GM12875 (cell line): ENCODE data around the gene SEH1L.
"Not testable (repeated sequence)": the region's sequence is repeated elsewhere in the genome, so short reads cannot be mapped to it uniquely, and the experiment has no call there.

Experiments
- H3K4me3 ChIP-seq: one replicate; pipeline ENCODE4 v1.5.1; 2011; ENCODE audit warnings: low read depth, low read length, control low read depth
- TF ChIP-seq, protein P1 (sequence below): IDR thresholded peaks from 2 replicates; pipeline ENCODE4 v1.5.1; 2011; ENCODE audit warnings: low read depth, mild to moderate bottlenecking, control low read depth, inconsistent platforms, low read length, moderate library complexity, borderline replicate concordance; ENCODE audit not compliant: insufficient read depth

The SEH1L gene

DNA sequence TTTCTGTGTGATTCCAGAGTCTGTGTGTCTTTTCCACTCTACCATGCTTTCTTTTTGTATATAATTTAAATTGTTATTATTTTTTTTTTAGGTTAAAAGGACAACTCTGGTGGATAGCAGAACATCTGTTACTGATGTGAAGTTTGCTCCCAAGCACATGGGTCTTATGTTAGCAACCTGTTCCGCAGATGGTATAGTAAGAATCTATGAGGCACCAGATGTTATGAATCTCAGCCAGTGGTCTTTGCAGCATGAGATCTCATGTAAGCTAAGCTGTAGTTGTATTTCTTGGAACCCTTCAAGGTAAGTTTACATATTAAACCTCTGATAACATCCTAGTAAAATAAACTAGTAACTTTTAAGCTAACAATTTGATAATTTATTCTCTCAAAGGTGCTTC lies 15.3 kb downstream of the SEH1L start:
- H3K4me3 ChIP-seq = no peak overlapping the region
- TF ChIP-seq, protein P1, sequence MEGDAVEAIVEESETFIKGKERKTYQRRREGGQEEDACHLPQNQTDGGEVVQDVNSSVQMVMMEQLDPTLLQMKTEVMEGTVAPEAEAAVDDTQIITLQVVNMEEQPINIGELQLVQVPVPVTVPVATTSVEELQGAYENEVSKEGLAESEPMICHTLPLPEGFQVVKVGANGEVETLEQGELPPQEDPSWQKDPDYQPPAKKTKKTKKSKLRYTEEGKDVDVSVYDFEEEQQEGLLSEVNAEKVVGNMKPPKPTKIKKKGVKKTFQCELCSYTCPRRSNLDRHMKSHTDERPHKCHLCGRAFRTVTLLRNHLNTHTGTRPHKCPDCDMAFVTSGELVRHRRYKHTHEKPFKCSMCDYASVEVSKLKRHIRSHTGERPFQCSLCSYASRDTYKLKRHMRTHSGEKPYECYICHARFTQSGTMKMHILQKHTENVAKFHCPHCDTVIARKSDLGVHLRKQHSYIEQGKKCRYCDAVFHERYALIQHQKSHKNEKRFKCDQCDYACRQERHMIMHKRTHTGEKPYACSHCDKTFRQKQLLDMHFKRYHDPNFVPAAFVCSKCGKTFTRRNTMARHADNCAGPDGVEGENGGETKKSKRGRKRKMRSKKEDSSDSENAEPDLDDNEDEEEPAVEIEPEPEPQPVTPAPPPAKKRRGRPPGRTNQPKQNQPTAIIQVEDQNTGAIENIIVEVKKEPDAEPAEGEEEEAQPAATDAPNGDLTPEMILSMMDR = no peak

DNA sequence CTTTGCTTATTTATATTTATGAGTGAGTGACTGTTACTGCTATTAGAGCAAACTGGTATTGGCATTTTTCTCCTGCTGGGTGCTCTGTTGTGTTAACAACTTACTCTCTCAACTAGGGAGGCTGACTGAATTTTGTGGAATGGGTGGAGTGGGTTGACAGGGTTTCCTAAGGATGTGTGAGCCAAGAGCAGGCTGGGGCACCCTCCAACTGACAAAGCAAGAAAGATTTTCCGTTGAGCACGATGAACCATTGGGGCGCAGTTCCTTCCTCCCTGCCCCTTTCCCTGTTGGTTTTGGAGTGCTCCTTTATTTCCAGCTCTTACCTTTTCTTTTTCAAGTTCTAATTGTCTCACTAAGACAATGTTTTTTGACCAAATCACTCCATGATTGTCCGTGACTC lies 20.3 kb downstream of the SEH1L start:
- TF ChIP-seq, protein P1 = no peak
- H3K4me3 ChIP-seq = no peak overlapping the region

DNA sequence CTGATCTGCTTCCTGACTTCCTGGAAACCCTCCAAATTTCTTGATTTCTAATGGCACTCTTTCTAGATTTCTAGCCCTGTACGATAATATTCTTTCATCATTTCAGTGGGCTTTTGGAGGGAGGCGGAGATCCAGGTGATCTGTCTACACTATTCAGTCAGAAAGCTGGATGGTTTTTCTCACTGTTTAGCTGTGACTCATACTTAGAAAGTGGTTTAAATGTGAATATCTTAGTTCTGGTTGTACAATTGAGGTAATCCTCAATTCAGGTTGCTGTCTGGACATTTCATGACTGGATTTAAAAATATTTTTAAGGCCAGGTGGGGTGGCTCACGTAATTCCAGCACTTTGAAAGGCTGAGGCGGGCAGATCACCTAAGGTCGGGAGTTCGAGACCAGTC lies 20.8 kb downstream of the SEH1L start:
- H3K4me3 ChIP-seq = no peak overlapping the region
- TF ChIP-seq, protein P1 = no peak

DNA sequence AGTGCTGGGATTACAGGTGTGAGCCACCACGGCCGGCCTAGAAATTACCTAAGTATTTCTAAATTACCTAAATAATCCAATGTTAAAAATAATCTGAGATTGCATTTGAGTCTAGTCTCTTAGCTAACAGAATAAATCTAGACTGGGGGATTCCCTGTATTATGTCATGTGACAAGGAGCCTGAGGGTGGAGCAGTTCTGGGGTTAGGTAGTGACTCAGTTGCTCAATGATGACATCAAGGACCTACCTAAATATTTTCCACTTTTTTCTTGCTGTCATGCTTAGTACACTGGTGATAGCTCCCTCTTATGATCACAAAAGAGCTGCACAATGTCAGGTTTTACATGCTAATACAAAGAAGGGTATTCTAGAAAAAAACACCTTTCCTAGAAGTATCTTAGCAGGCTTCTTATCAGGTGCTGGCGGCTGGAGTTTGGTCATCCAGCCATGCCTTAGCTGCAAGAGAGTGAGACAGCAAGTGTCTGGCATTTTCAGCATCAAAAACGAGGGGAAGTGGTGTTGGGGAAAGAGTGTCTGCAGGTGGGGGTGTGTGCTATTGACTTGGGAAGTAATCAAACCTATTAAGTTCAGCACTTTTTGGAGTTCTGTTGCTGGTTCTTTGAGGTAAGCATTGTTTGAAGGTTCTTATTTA lies 25.9 kb downstream of the SEH1L start:
- H3K4me3 ChIP-seq = no peak overlapping the region
- TF ChIP-seq, protein P1 = no peak

DNA sequence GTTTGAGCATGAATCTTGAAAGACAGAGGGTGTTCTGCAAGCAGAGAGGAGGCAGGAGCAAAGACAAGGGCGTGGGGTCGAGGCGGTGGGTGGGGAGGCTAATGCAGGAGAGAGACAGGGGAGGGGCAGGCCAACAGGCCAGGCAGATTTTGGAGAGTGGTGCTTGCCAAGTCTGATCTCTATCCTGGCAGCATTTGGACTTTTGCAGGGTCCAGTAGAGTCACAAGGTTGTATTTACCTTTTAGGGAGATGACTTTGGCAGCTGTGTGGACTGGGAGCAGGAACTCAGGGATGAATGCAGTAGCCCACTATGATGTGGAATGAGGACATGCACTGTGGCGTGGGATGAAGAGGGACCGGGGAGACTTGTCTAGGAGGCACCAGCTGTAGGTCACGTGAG lies 27.7 kb downstream of the SEH1L start:
- TF ChIP-seq, protein P1 = no peak

DNA sequence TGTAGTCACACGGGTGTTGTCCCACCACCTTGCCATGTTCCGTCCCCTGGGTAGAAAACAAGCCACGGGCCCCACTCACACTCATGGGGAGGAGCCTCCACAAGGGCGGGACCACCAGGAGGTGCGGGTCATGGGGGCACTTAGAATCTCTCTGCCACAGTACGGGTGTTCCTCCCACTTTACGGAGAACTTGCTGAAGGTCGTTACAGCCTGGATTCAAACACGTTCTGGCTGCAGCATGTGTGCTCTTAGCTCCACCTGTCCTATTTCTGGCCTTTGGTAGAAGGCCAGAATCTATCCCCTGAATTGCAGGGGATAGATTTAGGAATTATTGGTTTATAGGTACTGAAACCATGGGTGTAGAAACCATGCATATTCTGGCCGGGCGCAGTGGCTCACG lies 28.5 kb downstream of the SEH1L start:
- TF ChIP-seq, protein P1 = no peak
- no peak overlapping the region for H3K4me3 ChIP-seq

More for the DNA sequence above, 27.7 kb downstream of the SEH1L start:
- H3K4me3 ChIP-seq = no peak overlapping the region

DNA sequence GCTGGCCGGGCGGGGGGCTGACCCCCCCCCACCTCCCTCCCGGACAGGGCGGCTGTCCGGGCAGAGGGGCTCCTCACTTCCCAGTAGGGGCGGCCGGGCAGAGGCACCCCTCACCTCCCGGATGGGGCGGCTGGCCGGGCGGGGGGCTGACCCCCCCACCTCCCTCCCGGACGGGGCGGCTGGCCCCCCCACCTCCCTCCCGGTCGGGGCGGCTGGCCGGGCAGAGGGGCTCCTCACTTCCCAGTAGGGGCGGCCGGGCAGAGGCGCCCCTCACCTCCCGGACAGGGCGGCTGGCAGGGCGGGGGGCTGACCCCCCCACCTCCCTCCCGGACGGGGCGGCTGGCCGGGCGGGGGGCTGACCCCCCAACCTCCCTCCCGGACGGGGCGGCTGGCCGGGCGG lies 32.3 kb downstream of the SEH1L start:
- not testable (repeated sequence) for H3K4me3 ChIP-seq

DNA sequence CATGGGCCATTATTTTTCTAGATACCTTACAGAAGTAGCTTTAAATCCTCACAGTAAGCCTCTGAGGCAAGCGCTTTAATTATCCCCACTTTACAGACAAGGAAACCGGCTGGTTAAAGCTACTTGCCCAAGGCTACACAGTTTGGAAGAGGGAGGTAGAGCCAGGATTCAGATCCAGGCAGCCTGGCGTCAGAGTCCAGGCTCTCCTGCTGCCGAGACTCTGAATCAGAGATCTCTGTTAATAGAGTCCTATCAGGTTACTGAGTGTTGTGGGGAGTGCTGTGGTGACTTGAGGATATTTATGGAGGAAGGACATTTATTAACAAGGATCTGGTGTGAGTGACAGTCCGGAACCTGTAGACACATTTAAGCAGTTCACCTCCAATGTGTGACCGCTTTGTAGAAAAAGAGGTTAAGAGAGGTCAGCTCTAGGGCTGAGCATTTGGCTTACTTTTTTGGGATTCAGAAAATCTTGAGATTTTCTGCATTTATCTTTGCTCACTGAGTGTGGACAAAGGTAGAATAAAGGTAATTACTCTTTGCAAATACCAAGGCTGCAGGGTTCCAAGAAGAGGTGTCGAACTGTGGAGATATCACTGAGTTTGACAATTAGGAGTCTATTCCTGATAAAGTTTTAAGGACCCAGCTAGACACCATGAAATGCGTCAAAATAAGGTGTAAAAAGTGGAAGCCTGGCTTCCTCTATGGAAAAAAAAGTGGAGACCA lies 41.7 kb downstream of the SEH1L start:
- TF ChIP-seq, protein P1 = no peak
- no peak overlapping the region for H3K4me3 ChIP-seq
